HG03520 (cell line): ENCODE measurements around the gene DNAJC28.
A peak's percentile ranks its signal among the peaks of the same experiment; 100 is the strongest.
"Not testable (repeated sequence)": the region's sequence is repeated elsewhere in the genome, so short reads cannot be mapped to it uniquely, and the experiment has no call there.

Experiments
- ATAC-seq: cut with Tn5 transposase; IDR thresholded peaks from one replicate; pipeline ENCODE4 v1.9.1; 2021; ENCODE audit warnings: mild to moderate bottlenecking, moderate library complexity; ENCODE audit not compliant: unreplicated experiment

Gene DNAJC28

GRCh38 chr21:33491373-33492102, at the start of gene DNAJC28:
DNAJC28 (minus strand) TSS chr21:33491716; CDS start chr21:33489393, 2,323 bp downstream.
- peak; percentile 95 for ATAC-seq

GRCh38 chr21:33541105-33541711, 49.7 kb upstream of the DNAJC28 start:
- ATAC-seq = no peak

GRCh38 chr21:33540711-33541104, 49.2 kb upstream of the DNAJC28 start:
- no peak for ATAC-seq

GRCh38 chr21:33539616-33540015, 48.1 kb upstream of the DNAJC28 start:
- no peak for ATAC-seq

GRCh38 chr21:33537212-33537611, 45.7 kb upstream of the DNAJC28 start:
- ATAC-seq = no peak

- no peak for ATAC-seq
These were observed 39.5 kb upstream of the DNAJC28 start for GRCh38 chr21:33531007-33531406.

GRCh38 chr21:33522953-33523349, 31.4 kb upstream of the DNAJC28 start:
- ATAC-seq = no peak

- no peak for ATAC-seq
These were observed 30.9 kb upstream of the DNAJC28 start for GRCh38 chr21:33522297-33522952.

- ATAC-seq = no peak
These were observed 27.4 kb upstream of the DNAJC28 start for GRCh38 chr21:33518899-33519298.

- ATAC-seq = no peak
These were observed 22.7 kb upstream of the DNAJC28 start for GRCh38 chr21:33514229-33514628.

- ATAC-seq = no peak
These were observed 21.0 kb upstream of the DNAJC28 start for GRCh38 chr21:33512481-33512880.

GRCh38 chr21:33511639-33512038, 20.1 kb upstream of the DNAJC28 start:
- no peak for ATAC-seq

GRCh38 chr21:33510826-33511225, 19.3 kb upstream of the DNAJC28 start:
- no peak for ATAC-seq

GRCh38 chr21:33507003-33507402, 15.5 kb upstream of the DNAJC28 start:
- not testable (repeated sequence) for ATAC-seq

- no peak for ATAC-seq
These were observed 14.3 kb upstream of the DNAJC28 start for GRCh38 chr21:33505833-33506232.

- no peak for ATAC-seq
These were observed 4.8 kb upstream of the DNAJC28 start for GRCh38 chr21:33496345-33496744.

GRCh38 chr21:33495743-33496142, 4.2 kb upstream of the DNAJC28 start:
- no peak for ATAC-seq

- ATAC-seq = no peak
These were observed 2.2 kb upstream of the DNAJC28 start for GRCh38 chr21:33493756-33494155.

GRCh38 chr21:33492571-33492970, 1.1 kb upstream of the DNAJC28 start:
- ATAC-seq = no peak

- ATAC-seq = no peak
These were observed 534 bp downstream of the DNAJC28 start for GRCh38 chr21:33490991-33491372.

- no peak for ATAC-seq
These were observed 2.6 kb downstream of the DNAJC28 start for GRCh38 chr21:33488936-33489335.

- ATAC-seq = no peak
These were observed 3.5 kb downstream of the DNAJC28 start for GRCh38 chr21:33487996-33488395.
